Fibroblast of lung (primary cell): ENCODE measurements around the gene CRTC1.

Experiments used
- EZH2 ChIP-seq: IDR thresholded peaks from 2 replicates; pipeline ENCODE4 v1.5.1; 2012; ENCODE audit warnings: low read length, control low read depth, mild to moderate bottlenecking; ENCODE audit errors: missing control alignments
- TF ChIP-seq, protein P1 (sequence below), 2 donors: IDR thresholded peaks in 1 of 2; conservative IDR thresholded peaks in 1 of 2; 1 replicate in 1 of 2; 2 replicates in 1 of 2; pipeline ENCODE4 v1.5.1; 2011 to 2012; ENCODE audit warnings: low read length in 2 of 2, control low read depth in 1 of 2, inconsistent platforms in 1 of 2, low read depth in 1 of 2, mild to moderate bottlenecking in 1 of 2

DNA sequence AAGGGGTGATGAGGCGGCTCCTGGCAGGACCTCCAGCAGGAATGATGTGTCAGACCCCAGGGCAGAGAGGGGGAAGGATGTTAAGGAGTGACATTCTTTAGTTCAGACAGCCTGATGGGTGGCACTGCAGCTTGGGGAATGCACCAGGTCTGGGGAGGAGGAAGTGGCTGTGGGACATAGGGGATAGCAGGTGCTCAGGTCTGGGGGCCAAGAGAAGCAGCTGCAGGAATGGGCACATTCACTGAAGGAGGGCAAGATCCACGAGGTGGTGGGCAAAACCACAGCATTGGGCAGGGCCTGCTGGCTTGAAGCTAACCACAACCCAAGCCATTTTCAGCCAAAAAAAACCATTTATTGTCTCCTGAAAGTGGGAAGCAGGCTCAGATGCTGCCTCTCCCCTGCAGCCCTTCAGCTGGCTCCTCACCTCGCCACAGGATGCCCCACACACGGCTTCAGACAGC is 81.1 kb downstream of the CRTC1 start:
- no peak for TF ChIP-seq EZH2
- TF ChIP-seq, protein P1, sequence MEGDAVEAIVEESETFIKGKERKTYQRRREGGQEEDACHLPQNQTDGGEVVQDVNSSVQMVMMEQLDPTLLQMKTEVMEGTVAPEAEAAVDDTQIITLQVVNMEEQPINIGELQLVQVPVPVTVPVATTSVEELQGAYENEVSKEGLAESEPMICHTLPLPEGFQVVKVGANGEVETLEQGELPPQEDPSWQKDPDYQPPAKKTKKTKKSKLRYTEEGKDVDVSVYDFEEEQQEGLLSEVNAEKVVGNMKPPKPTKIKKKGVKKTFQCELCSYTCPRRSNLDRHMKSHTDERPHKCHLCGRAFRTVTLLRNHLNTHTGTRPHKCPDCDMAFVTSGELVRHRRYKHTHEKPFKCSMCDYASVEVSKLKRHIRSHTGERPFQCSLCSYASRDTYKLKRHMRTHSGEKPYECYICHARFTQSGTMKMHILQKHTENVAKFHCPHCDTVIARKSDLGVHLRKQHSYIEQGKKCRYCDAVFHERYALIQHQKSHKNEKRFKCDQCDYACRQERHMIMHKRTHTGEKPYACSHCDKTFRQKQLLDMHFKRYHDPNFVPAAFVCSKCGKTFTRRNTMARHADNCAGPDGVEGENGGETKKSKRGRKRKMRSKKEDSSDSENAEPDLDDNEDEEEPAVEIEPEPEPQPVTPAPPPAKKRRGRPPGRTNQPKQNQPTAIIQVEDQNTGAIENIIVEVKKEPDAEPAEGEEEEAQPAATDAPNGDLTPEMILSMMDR (conservative IDR thresholded peaks at IDR 0.05 in 1 of 2, IDR thresholded peaks at IDR 0.05 in 1 of 2; ENCODE audit: low read depth in 1 of 2, low read length in 2 of 2): no peak
